GM19023 (cell line): ENCODE results near the gene RSBN1.
"Not testable (repeated sequence)": the region's sequence is repeated elsewhere in the genome, so short reads cannot be mapped to it uniquely, and the experiment has no call there.

Experiments
- ATAC-seq: cut with Tn5 transposase; IDR thresholded peaks from one replicate; pipeline ENCODE4 v1.9.1; 2021; ENCODE audit warnings: mild to moderate bottlenecking, moderate library complexity; ENCODE audit not compliant: unreplicated experiment

RSBN1 gene

GRCh38 chr1:113811888-113812660, at the start of gene RSBN1:
RSBN1 (minus strand) TSS chr1:113812476; CDS start chr1:113812412, 64 bp downstream.
- peak; percentile 95 for ATAC-seq

GRCh38 chr1:113861641-113862040, 49.4 kb upstream of the RSBN1 start:
- no peak for ATAC-seq

- ATAC-seq: no peak
These were observed 48.6 kb upstream of the RSBN1 start for GRCh38 chr1:113860891-113861290.

- peak; percentile 86 for ATAC-seq
These were observed 47.4 kb upstream of the RSBN1 start for GRCh38 chr1:113859478-113860175.

- ATAC-seq: no peak
These were observed 46.7 kb upstream of the RSBN1 start for GRCh38 chr1:113858982-113859381.

GRCh38 chr1:113858418-113858817, 46.1 kb upstream of the RSBN1 start:
- ATAC-seq: no peak

- ATAC-seq: no peak
These were observed 45.5 kb upstream of the RSBN1 start for GRCh38 chr1:113857776-113858175.

- ATAC-seq: no peak
These were observed 44.1 kb upstream of the RSBN1 start for GRCh38 chr1:113856401-113856790.

GRCh38 chr1:113855630-113856400, 43.5 kb upstream of the RSBN1 start:
- no peak for ATAC-seq

- ATAC-seq: no peak
These were observed 42.0 kb upstream of the RSBN1 start for GRCh38 chr1:113854234-113854633.

GRCh38 chr1:113852694-113853093, 40.4 kb upstream of the RSBN1 start:
- ATAC-seq: not testable (repeated sequence)

- ATAC-seq: no peak
These were observed 38.0 kb upstream of the RSBN1 start for GRCh38 chr1:113850127-113850796.

GRCh38 chr1:113849072-113849471, 36.8 kb upstream of the RSBN1 start:
- ATAC-seq: no peak

GRCh38 chr1:113846391-113847035, 34.2 kb upstream of the RSBN1 start:
- ATAC-seq: no peak

- ATAC-seq: no peak
These were observed 24.3 kb upstream of the RSBN1 start for GRCh38 chr1:113836534-113836933.

GRCh38 chr1:113835686-113836290, 23.5 kb upstream of the RSBN1 start:
- no peak for ATAC-seq

GRCh38 chr1:113834716-113835115, 22.4 kb upstream of the RSBN1 start:
- ATAC-seq: no peak

GRCh38 chr1:113830039-113830438, 17.8 kb upstream of the RSBN1 start:
- ATAC-seq: no peak

GRCh38 chr1:113821916-113822315, 9.6 kb upstream of the RSBN1 start:
- no peak for ATAC-seq

- no peak for ATAC-seq
These were observed 6.3 kb upstream of the RSBN1 start for GRCh38 chr1:113818578-113818977.
